SK-N-SH (cell line): ENCODE measurements around the gene GRM1. TPM values are rescaled to one million over a fixed set of nuclear protein-coding genes. Genes with fewer than 3 reads are reported as not detected.

Experiments used
- CTCF ChIA-PET: fragments of 300-600, 350-600 bp; formaldehyde crosslinking; extraction: SDS; loops from one replicate; lab custom pipeline; 2021; lab: Yijun Ruan, JAX
- POLR2A ChIA-PET: fragments of 350-600 bp; sonication (Branson Sonifier 250); formaldehyde crosslinking; extraction: SDS; loops from one replicate; lab custom pipeline; 2020; ENCODE audit warnings: antibody characterized with exemption, inconsistent platforms; lab: Yijun Ruan, JAX
- DNase-seq: peaks from one replicate; pipeline ENCODE4 v3.0.0; 2012
- H2AFZ ChIP-seq: fragments of 200-600 bp; sonication (generic); 2 replicates; pipeline ENCODE4 v1.8.1; 2016; ENCODE audit warnings: antibody characterized with exemption, mild to moderate bottlenecking, low read depth
- H3F3A ChIP-seq: fragments of 200-600 bp; sonication (generic); replicated peaks from 2 replicates; pipeline ENCODE3; 2016; ENCODE audit warnings: antibody characterized with exemption, mild to moderate bottlenecking; ENCODE audit not compliant: insufficient read depth
- H3K27ac ChIP-seq, 2 experiments: fragments of 200-500 bp in 1 of 2; fragments of 200-600 bp in 1 of 2; sonication (Bioruptor generic) in 1 of 2; sonication (generic), shearing (Covaris generic) in 1 of 2; 2 replicates each; pipeline versions ENCODE4 v1.5.1 to v1.6.1; 2014 to 2016; ENCODE audit warnings: low read depth in 2 of 2, inconsistent platforms in 1 of 2, low read length in 1 of 2, mild to moderate bottlenecking in 1 of 2, mixed read lengths in 1 of 2
- H3K27me3 ChIP-seq: fragments of 200-600 bp; sonication (generic), shearing (Covaris generic); 2 replicates; pipeline ENCODE4 v1.6.1; 2016; ENCODE audit warnings: mixed run types; ENCODE audit not compliant: insufficient read depth
- H3K36me3 ChIP-seq, 2 experiments: fragments of 200-500 bp in 1 of 2; fragments of 200-600 bp in 1 of 2; sonication (Bioruptor generic) in 1 of 2; sonication (generic) in 1 of 2; replicated peaks in 1 of 2; 2 replicates each; pipeline versions ENCODE3 to v1.5.1; 2014 to 2016; ENCODE audit warnings: low read length in 1 of 2, mild to moderate bottlenecking in 1 of 2; ENCODE audit not compliant: insufficient read depth in 2 of 2, control insufficient read depth in 1 of 2
- H3K4me1 ChIP-seq, 2 experiments: fragments of 200-500 bp in 1 of 2; fragments of 200-600 bp in 1 of 2; sonication (Bioruptor generic) in 1 of 2; sonication (generic), shearing (Covaris generic) in 1 of 2; 2 replicates each; pipeline versions ENCODE4 v1.5.1 to v1.6.1; 2014 to 2016; ENCODE audit warnings: low read depth in 1 of 2, low read length in 1 of 2, mixed run types in 1 of 2; ENCODE audit not compliant: insufficient read depth in 2 of 2, control insufficient read depth in 1 of 2
- H3K4me2 ChIP-seq: fragments of 200-600 bp; sonication (generic), shearing (Covaris generic); 2 replicates; pipeline ENCODE4 v1.6.1; 2017; ENCODE audit warnings: mixed run types
- H3K4me3 ChIP-seq, 2 experiments: fragments of 200-500 bp in 1 of 2; fragments of 200-600 bp in 1 of 2; sonication (Bioruptor generic) in 1 of 2; sonication (generic), shearing (Covaris generic) in 1 of 2; 2 replicates each; pipeline versions ENCODE4 v1.5.1 to v1.8.1; 2014 to 2016; ENCODE audit warnings: low read depth in 2 of 2, inconsistent platforms in 1 of 2, low read length in 1 of 2, mild to moderate bottlenecking in 1 of 2, mixed read lengths in 1 of 2, moderate library complexity in 1 of 2
- H3K79me2 ChIP-seq: fragments of 200-600 bp; sonication (generic); 2 replicates; pipeline ENCODE4 v1.8.1; 2017; ENCODE audit warnings: mild to moderate bottlenecking; ENCODE audit not compliant: insufficient read depth
- H3K9ac ChIP-seq: fragments of 200-600 bp; sonication (generic); 2 replicates; pipeline ENCODE4 v1.6.1; 2017; ENCODE audit warnings: mixed run types
- H3K9me2 ChIP-seq: fragments of 200-600 bp; sonication (generic); 2 replicates; pipeline ENCODE4 v1.6.1; 2017; ENCODE audit warnings: mixed run types
- H3K9me3 ChIP-seq: fragments of 200-600 bp; sonication (generic); 2 replicates; pipeline ENCODE4 v1.6.1; 2017; ENCODE audit warnings: mixed run types, mild to moderate bottlenecking, moderate library complexity
- H4K20me1 ChIP-seq: fragments of 200-600 bp; sonication (generic); 2 replicates; pipeline ENCODE4 v1.6.1; 2017; ENCODE audit warnings: mild to moderate bottlenecking, mixed run types; ENCODE audit not compliant: insufficient read depth
- CHD2 ChIP-seq: fragments of 150-350 bp; IDR thresholded peaks from 2 replicates; pipeline ENCODE4 v1.6.1; 2018; ENCODE audit warnings: low read length; ENCODE audit not compliant: partially characterized antibody
- EP300 ChIP-seq, 2 experiments: IDR thresholded peaks; 2 replicates each; pipeline versions ENCODE4 v1.4.0 to v1.6.1; 2012; ENCODE audit warnings: borderline replicate concordance in 1 of 2, low read depth in 1 of 2, low read length in 1 of 2
- EZH2phosphoT487 ChIP-seq: fragments of 200-600 bp; sonication (generic); IDR thresholded peaks from 2 replicates; pipeline ENCODE4 v1.6.1; 2017; ENCODE audit warnings: low read depth, mixed run types, mild to moderate bottlenecking, antibody characterized with exemption, moderate library complexity, borderline replicate concordance
- FOSL2 ChIP-seq: IDR thresholded peaks from 2 replicates; pipeline ENCODE4 v1.4.0; 2012; ENCODE audit warnings: low read depth, mild to moderate bottlenecking, moderate library complexity, borderline replicate concordance
- FOXM1 ChIP-seq: IDR thresholded peaks from 2 replicates; pipeline ENCODE4 v1.4.0; 2012; ENCODE audit warnings: low read depth, mild to moderate bottlenecking
- GABPA ChIP-seq: IDR thresholded peaks from 2 replicates; pipeline ENCODE4 v1.4.0; 2012; ENCODE audit warnings: low read depth, mild to moderate bottlenecking
- MEF2A ChIP-seq: IDR thresholded peaks from 2 replicates; pipeline ENCODE4 v1.4.0; 2012; ENCODE audit warnings: low read depth, borderline replicate concordance
- RAD21 ChIP-seq: IDR thresholded peaks from 2 replicates; pipeline ENCODE4 v1.6.1; 2012; ENCODE audit warnings: mild to moderate bottlenecking, low read length
- RCOR1 ChIP-seq: fragments of 150-350 bp; IDR thresholded peaks from 2 replicates; pipeline ENCODE4 v1.6.1; 2017; ENCODE audit warnings: antibody characterized with exemption, low read length
- REST ChIP-seq: IDR thresholded peaks from 2 replicates; pipeline ENCODE4 v1.6.1; 2012; ENCODE audit warnings: mild to moderate bottlenecking, low read depth, low read length, moderate library complexity
- RFX5 ChIP-seq: IDR thresholded peaks from 2 replicates; pipeline ENCODE4 v1.6.1; 2012; ENCODE audit warnings: mild to moderate bottlenecking, improper control_type of control experiment, low read length
- RXRA ChIP-seq: IDR thresholded peaks from 2 replicates; pipeline ENCODE4 v1.4.0; 2012; ENCODE audit warnings: low read depth, mild to moderate bottlenecking, borderline replicate concordance
- SMC3 ChIP-seq: IDR thresholded peaks from 2 replicates; pipeline ENCODE4 v1.6.1; 2012; ENCODE audit warnings: low read depth, low read length, improper control_type of control experiment
- TEAD4 ChIP-seq: IDR thresholded peaks from 2 replicates; pipeline ENCODE4 v1.4.0; 2012; ENCODE audit warnings: mild to moderate bottlenecking, borderline replicate concordance; ENCODE audit not compliant: insufficient read depth
- USF1 ChIP-seq: IDR thresholded peaks from 2 replicates; pipeline ENCODE4 v1.4.0; 2012; ENCODE audit warnings: low read depth, borderline replicate concordance
- YY1 ChIP-seq: IDR thresholded peaks from 2 replicates; pipeline ENCODE4 v1.4.0; 2012; ENCODE audit warnings: low read depth, mild to moderate bottlenecking
- WGBS: methylation state at CpG from one replicate; pipeline ENCODE4 v1.1.6; 2017; ENCODE audit warnings: low lambda C conversion rate; 5-methylcytosine and 5-hydroxymethylcytosine counted together
- polyA plus RNA-seq, 3 experiments: library from polyadenylated mRNA; depleted of rRNA; stranded (reverse); fragments of >200 nt; gene quantifications; 2 replicates each; pipeline ENCODE4 v1.2.3, GENCODE V29; 2012
- TF ChIP-seq, protein P1 (sequence below): fragments of 200-600 bp; sonication (generic); IDR thresholded peaks from 2 replicates; pipeline ENCODE4 v1.6.1; 2017; ENCODE audit warnings: antibody characterized with exemption, mild to moderate bottlenecking, moderate library complexity

GRM1 gene
- polyA plus RNA-seq, 1 of the 3 experiments (the other 2 are of a cell fraction): 0.05 TPM

DNA sequence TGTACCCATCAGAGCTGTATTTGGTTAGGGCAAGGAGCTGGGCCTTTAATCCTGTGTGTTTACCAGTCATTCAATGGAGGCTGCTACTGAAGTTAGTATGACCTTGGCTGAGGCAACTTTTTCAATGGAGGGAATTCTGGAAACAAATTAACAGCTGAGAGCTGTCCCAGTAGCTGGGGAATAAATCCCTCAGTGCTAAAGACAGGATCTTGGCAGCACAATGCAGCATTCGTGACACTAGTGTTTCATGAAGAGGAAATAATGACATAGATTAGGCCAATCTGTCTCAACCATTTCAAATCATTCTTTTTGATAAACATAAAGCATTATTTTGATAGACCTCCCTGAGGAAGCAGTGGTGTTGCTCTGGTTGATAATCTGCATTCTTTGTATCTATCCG is 42.9 kb downstream of the GRM1 start:
- Histone ChIP-seq H3K9me3 (no peaks in the 10 kb centered on the region), H3K4me3 (no peak overlapping the region), H4K20me1 (no peaks in the 10 kb centered on the region), H3K79me2 (no peaks in the 10 kb centered on the region), H3K36me3 (no peaks in the 10 kb centered on the region), H3K4me2 (no peak overlapping the region), H3K27ac (no peak overlapping the region), H3K9ac (no peak overlapping the region), H2AFZ (no peak overlapping the region), H3K4me1 (no peaks in the 10 kb centered on the region), H3K9me2 (no peaks in the 10 kb centered on the region), H3K27me3 (no peaks in the 10 kb centered on the region), H3F3A (no peaks in the 10 kb centered on the region)
- 47% methylated on average over 2 of the region's 2 CpGs for WGBS
- DNase-seq: no peak
- TF ChIP-seq RAD21: no peak
- TF ChIP-seq FOXM1: no peak
- no peak for TF ChIP-seq EZH2phosphoT487
- CTCF ChIA-PET: no interaction called here
- POLR2A ChIA-PET: no interaction called here

- Histone ChIP-seq H4K20me1 (no peaks in the 10 kb centered on the region), H3K4me3 (no peak overlapping the region), H2AFZ (no peak overlapping the region), H3K27me3 (no peaks in the 10 kb centered on the region), H3K9me3 (no peaks in the 10 kb centered on the region), H3K36me3 (no peaks in the 10 kb centered on the region), H3K4me2 (no peak overlapping the region), H3K4me1 (no peaks in the 10 kb centered on the region), H3K9me2 (no peaks in the 10 kb centered on the region), H3F3A (no peaks in the 10 kb centered on the region), H3K9ac (no peak overlapping the region), H3K79me2 (no peaks in the 10 kb centered on the region), H3K27ac (no peak overlapping the region)
- DNase-seq: no peak
- ChIA-PET CTCF (interaction anchor here (0.9 to 1.0 kb wide), 2 partner anchors 29 to 36 kb away, joined by 3 read pairs; no protein-coding TSS in a partner anchor), POLR2A (no interaction called here)
- TF ChIP-seq GABPA (no peak), RFX5 (no peak), RAD21 (no peak), USF1 (no peak), TEAD4 (no peak), SMC3 (no peak), EP300 (IDR thresholded peaks at IDR 0.05; ENCODE audit: borderline replicate concordance in 1 of 2, low read depth in 1 of 2, low read length in 1 of 2) (no peak), CHD2 (no peak), MEF2A (no peak), EZH2phosphoT487 (no peak)
- WGBS: 32% methylated on average over 4 of the region's 4 CpGs
Measured at GRCh38 chr6:146077992-146078391, 49.1 kb downstream of the GRM1 start.

DNA sequence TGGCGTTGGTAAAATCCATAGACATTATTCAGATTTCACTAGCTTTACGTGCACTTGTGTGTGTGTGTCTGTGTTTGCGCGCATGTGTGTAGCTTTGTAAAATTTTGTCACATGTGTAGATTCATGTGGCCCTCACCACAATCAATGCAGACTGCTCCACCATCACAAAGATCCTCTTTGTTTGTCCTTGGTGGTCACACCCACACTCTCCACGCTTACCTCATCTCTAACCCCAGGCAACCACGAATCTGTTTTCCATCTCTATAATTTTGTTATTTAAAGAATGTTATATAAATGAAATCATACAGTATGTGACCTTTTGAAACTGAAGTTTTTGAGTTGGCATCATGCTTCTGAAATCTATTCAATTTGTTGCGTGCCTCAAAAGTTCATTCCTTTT is 58.5 kb downstream of the GRM1 start:
- ChIA-PET POLR2A (no interaction called here), CTCF (no interaction called here)
- DNase-seq: no peak
- 43% methylated on average over 7 of the region's 7 CpGs for WGBS
- Histone ChIP-seq H3K4me3 (no peak overlapping the region), H2AFZ (no peak overlapping the region), H3K4me2 (no peak overlapping the region), H3F3A (no peaks in the 10 kb centered on the region), H4K20me1 (no peaks in the 10 kb centered on the region), H3K36me3 (no peaks in the 10 kb centered on the region), H3K27ac (no peak overlapping the region), H3K4me1 (no peaks in the 10 kb centered on the region), H3K79me2 (no peaks in the 10 kb centered on the region), H3K9me3 (no peaks in the 10 kb centered on the region), H3K9me2 (no peaks in the 10 kb centered on the region), H3K27me3 (no peaks in the 10 kb centered on the region), H3K9ac (no peak overlapping the region)
- TF ChIP-seq RXRA (no peak), YY1 (no peak), RAD21 (no peak), REST (no peak), FOSL2 (no peak), RCOR1 (no peak)
- TF ChIP-seq, protein P1, sequence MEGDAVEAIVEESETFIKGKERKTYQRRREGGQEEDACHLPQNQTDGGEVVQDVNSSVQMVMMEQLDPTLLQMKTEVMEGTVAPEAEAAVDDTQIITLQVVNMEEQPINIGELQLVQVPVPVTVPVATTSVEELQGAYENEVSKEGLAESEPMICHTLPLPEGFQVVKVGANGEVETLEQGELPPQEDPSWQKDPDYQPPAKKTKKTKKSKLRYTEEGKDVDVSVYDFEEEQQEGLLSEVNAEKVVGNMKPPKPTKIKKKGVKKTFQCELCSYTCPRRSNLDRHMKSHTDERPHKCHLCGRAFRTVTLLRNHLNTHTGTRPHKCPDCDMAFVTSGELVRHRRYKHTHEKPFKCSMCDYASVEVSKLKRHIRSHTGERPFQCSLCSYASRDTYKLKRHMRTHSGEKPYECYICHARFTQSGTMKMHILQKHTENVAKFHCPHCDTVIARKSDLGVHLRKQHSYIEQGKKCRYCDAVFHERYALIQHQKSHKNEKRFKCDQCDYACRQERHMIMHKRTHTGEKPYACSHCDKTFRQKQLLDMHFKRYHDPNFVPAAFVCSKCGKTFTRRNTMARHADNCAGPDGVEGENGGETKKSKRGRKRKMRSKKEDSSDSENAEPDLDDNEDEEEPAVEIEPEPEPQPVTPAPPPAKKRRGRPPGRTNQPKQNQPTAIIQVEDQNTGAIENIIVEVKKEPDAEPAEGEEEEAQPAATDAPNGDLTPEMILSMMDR: no peak
